Naive thymus-derived CD4-positive, alpha-beta T cell (primary cell): Measurements from ENCODE around the gene LMBR1. TPM values are rescaled to one million over a fixed set of nuclear protein-coding genes. Genes with fewer than 3 reads are reported as not detected.
A peak's percentile ranks its signal among the peaks of the same experiment; 100 is the strongest.

Source experiments
- ATAC-seq: fragments of 150-1000 bp; cut with Tn5 transposase; 2 replicates; pipeline ENCODE4 v1.10.0; 2021; ENCODE audit warnings: mild to moderate bottlenecking, moderate library complexity
- CTCF ChIA-PET: fragments of 350-600 bp; sonication (Branson Sonifier 250); formaldehyde crosslinking; loops from one replicate; lab custom pipeline; 2021; ENCODE audit warnings: antibody characterized with exemption; lab: Charles Lee
- POLR2A ChIA-PET: fragments of 350-600 bp; sonication (Branson Sonifier 250); formaldehyde crosslinking; loops from one replicate; lab custom pipeline; 2021; ENCODE audit warnings: antibody characterized with exemption, inconsistent platforms; lab: Charles Lee
- DNase-seq, 9 donors: peaks; one replicate each; pipeline versions ENCODE4 v3.0.0 to v3.0.0-alpha.2; 2020 to 2022; ENCODE audit warnings: mixed read lengths in 1 of 9
- H3K27ac ChIP-seq: one replicate; pipeline ENCODE4 v1.7.0; 2013; ENCODE audit warnings: mild to moderate bottlenecking, low read depth, low read length, moderate library complexity
- H3K27me3 ChIP-seq, 2 donors: one replicate each; pipeline ENCODE4 v1.7.0; 2013; ENCODE audit warnings: low read length in 2 of 2, mild to moderate bottlenecking in 2 of 2, moderate library complexity in 2 of 2; ENCODE audit not compliant: control insufficient read depth in 2 of 2, insufficient read depth in 2 of 2
- H3K36me3 ChIP-seq, 3 experiments: 1 replicate in 2 of 3; 2 replicates in 1 of 3; pipeline ENCODE4 v1.7.0; 2013; ENCODE audit warnings: low read length in 3 of 3, mild to moderate bottlenecking in 3 of 3, moderate library complexity in 1 of 3; ENCODE audit not compliant: insufficient read depth in 3 of 3, control insufficient read depth in 2 of 3
- H3K4me1 ChIP-seq, 2 donors: one replicate each; pipeline ENCODE4 v1.7.0; 2013; ENCODE audit warnings: low read length in 2 of 2, mild to moderate bottlenecking in 2 of 2, moderate library complexity in 1 of 2; ENCODE audit not compliant: control insufficient read depth in 2 of 2, insufficient read depth in 2 of 2
- H3K4me3 ChIP-seq: 2 replicates; pipeline ENCODE4 v1.7.0; 2013; ENCODE audit warnings: mild to moderate bottlenecking, low read length
- H3K9me3 ChIP-seq, 3 experiments: 1 replicate in 2 of 3; 2 replicates in 1 of 3; pipeline ENCODE4 v1.7.0; 2013; ENCODE audit warnings: low read length in 3 of 3; ENCODE audit not compliant: control insufficient read depth in 2 of 3
- H3K27ac Mint-ChIP-seq, 9 donors: one replicate each; pipeline ENCODE4 v1.8.0; 2020 to 2022; ENCODE audit warnings: mixed read lengths in 9 of 9, mild to moderate bottlenecking in 8 of 9, moderate library complexity in 5 of 9, inconsistent platforms in 2 of 9
- H3K27me3 Mint-ChIP-seq, 5 donors: one replicate each; pipeline ENCODE4 v1.8.0; 2021 to 2022; ENCODE audit warnings: mixed read lengths in 5 of 5, mild to moderate bottlenecking in 1 of 5
- H3K36me3 Mint-ChIP-seq, 5 donors: one replicate each; pipeline ENCODE4 v1.8.0; 2020 to 2022; ENCODE audit warnings: mixed read lengths in 5 of 5, mild to moderate bottlenecking in 3 of 5, inconsistent platforms in 1 of 5
- H3K4me1 Mint-ChIP-seq, 7 donors: one replicate each; pipeline ENCODE4 v1.8.0; 2020 to 2022; ENCODE audit warnings: mixed read lengths in 7 of 7, mild to moderate bottlenecking in 3 of 7, inconsistent platforms in 1 of 7
- H3K4me3 Mint-ChIP-seq, 10 donors: one replicate each; pipeline ENCODE4 v1.8.0; 2020 to 2022; ENCODE audit warnings: mild to moderate bottlenecking in 10 of 10, mixed read lengths in 10 of 10, moderate library complexity in 6 of 10, inconsistent platforms in 2 of 10
- H3K9me3 Mint-ChIP-seq, 11 donors: one replicate each; pipeline ENCODE4 v1.8.0; 2020 to 2022; ENCODE audit warnings: mixed read lengths in 11 of 11, mild to moderate bottlenecking in 4 of 11, inconsistent platforms in 1 of 11, moderate library complexity in 1 of 11
- intact Hi-C, 2 donors: fragments of 100-400 bp; cut with micrococcal nuclease; formaldehyde crosslinking; loops; one replicate each; pipeline ENCODE4 v1.15.1; 2023
- polyA plus RNA-seq, 2 donors: library from polyadenylated mRNA; unstranded; fragments of 300-500 nt; fragmentation: Illumina TruSeq; gene quantifications; one replicate each; pipeline ENCODE4 v1.2.3, GENCODE V29; 2021
- total RNA-seq, 6 experiments: library from RNA in 5 of 6; stranded (reverse) in 5 of 6; gene quantifications; 1 replicate in 5 of 6; 2 replicates in 1 of 6; pipeline ENCODE4 v1.2.3 and lab custom pipeline; 2021 to 2026

LMBR1 gene
- total and polyA plus RNA-seq, 7 experiments from 2014 or later, result 34.5 to 101 (median 63.3) TPM

DNA sequence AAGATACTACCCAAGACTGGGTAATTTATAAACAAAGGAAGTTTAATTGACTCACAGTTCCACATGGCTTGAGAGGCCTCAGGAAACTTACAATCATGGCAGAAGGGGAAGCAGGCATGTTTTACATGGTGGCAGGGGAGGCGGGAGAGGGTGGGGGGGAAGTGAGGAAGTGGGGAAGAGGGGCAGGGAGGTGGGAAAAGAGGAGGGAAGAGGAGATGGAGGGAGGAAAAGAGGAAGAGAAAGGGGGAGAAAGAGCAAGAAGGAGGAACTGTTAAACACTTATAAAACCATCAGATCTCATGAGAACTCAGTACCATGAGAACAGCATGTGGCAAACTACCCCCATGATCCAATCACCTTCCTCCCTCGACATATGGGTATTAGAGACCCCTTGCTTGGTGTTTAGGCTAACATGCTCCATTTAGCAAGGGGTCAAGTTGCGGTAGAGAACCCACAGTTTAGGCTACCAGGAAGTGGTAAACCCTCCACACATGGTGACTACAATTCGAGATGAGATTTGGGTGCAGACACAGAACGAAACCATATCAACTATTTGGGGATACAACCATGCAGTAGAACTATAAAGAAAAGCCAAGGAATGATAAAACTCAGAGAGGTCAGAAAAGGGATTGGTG lies 3.5 kb upstream of the LMBR1 start:
- ChIA-PET CTCF (interaction anchor here (0.9 kb wide), 1 partner anchor 52 kb away, joined by 4 read pairs; no protein-coding TSS in a partner anchor), POLR2A (no interaction called here)
- no peak for DNase-seq
- Histone ChIP-seq H3K9me3 (no peaks in the 10 kb centered on the region), H3K4me1 (peaks cover 7% of the 10 kb centered on the region in 2 donors), H3K27me3 (no peaks in the 10 kb centered on the region), H3K4me3 (no peak overlapping the region), H3K27ac (no peak overlapping the region), H3K36me3 (no peaks in the 10 kb centered on the region)
- Mint-ChIP-seq H3K9me3 (no peaks in the 10 kb centered on the region), H3K4me1 (peaks cover 5 to 37% (median 21%) of the 10 kb centered on the region in 7 donors), H3K27ac (no peak overlapping the region), H3K36me3 (no peaks in the 10 kb centered on the region), H3K27me3 (peaks cover 0 to 4% (median 0%) of the 10 kb centered on the region in 5 donors), H3K4me3 (no peak overlapping the region)
- ATAC-seq, result no peak
- intact Hi-C loops, result loop anchor here (10.0 kb wide), 3 partner anchors 282 to 1808 kb away; partner anchors contain the start of gene NCAPG2 (in 1 of the 2)

DNA sequence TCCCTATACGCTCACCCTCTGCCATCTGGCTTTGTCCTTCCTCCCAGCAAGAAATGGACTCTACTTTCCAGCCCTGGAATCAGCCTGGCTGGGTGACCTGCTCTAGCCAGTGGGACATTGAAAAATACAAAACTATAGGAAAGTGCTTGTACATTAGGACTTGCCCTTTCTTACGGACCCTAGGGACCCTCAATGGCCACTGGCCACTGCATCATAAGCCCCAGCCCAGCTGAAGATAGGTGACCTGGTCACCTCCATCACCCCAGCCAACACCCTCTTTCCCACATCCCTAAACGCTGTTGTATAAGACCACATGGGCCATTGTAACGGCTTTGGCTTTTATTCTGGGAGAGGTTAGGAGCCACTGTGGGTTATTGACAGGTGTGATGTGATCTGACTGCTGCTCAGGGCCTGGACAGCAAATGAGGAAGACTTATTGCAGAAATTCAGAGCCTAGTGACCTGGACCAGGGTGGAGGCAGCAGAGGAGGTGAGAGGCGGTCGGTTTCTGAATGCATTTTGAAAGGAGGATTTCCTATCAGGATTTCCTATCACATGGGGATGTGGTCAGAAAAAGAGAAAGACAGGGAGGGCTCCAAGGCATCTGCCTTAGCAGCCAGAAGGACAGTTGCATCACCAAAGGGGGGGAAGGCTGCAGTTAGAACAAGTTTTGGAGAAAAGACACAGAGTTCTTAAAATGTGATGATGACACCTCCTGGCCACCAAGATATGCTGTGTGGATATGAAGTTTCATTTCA lies 2.2 kb upstream of the LMBR1 start:
- H3K36me3 Mint-ChIP-seq, result no peaks in the 10 kb centered on the region
- Histone ChIP-seq H3K9me3 (no peaks in the 10 kb centered on the region), H3K4me3 (no peak overlapping the region), H3K27me3 (no peaks in the 10 kb centered on the region), H3K4me1 (peaks cover 7 to 11% of the 10 kb centered on the region in 2 donors), H3K27ac (no peak overlapping the region), H3K36me3 (no peaks in the 10 kb centered on the region)
- H3K9me3 Mint-ChIP-seq, result no peaks in the 10 kb centered on the region
- peak overlapping the region in 7 of 10 donors; percentile 18 to 93 (median 64) for H3K4me3 Mint-ChIP-seq
- ChIA-PET CTCF (no interaction called here), POLR2A (no interaction called here)
- no peak for ATAC-seq
- H3K27ac Mint-ChIP-seq, result peak overlapping the region in 6 of 9 donors; percentile 13 to 60 (median 28)
- intact Hi-C loops, result loop anchor here (10.0 kb wide), 3 partner anchors 280 to 1810 kb away; partner anchors contain the start of gene NCAPG2 (in 1 of the 2)
- peaks cover 0 to under 1% (median 0%) of the 10 kb centered on the region in 5 donors for H3K27me3 Mint-ChIP-seq
- no peak for DNase-seq
- peaks cover 11 to 44% (median 31%) of the 10 kb centered on the region in 7 donors for H3K4me1 Mint-ChIP-seq

DNA sequence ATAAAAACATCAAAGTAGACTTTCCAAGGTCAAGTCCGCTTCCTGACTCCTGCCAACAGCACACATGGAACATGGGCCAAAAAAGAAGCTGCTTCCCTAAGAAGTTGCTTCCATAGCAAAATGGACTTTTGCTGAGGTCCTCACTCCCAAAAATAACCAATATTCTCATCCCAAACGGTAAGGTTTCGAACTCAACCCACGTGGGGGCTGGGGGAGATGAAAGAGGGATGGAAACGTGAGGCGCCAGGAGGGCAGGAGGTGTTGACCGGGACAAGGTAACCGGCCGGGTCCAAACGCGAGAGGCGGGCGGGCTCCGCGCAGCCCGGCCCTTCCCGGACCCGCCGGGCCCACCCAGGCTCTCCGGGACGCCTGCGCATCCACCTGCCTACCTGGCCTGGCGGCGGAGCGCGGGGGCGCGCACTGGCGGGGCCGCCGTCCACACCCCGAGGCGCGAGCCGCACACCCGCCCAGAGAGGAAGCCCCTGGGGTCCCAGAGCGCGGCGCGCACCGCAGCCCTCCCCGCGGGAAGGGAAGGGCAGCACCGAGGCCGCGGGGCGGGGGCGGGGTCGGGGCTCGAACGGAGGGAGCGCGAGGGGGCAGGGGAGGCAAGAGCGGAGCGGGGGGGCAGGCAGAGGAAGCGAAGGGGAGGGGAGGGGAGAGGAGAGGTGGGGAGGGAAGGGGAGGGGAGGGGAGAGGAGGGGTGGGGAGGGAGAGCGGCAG lies 742 bp downstream of the LMBR1 start:
- ChIA-PET CTCF (no interaction called here), POLR2A (interaction anchor here (1.0 kb wide), 1 partner anchor 1596 kb away, joined by 3 read pairs; no protein-coding TSS in a partner anchor)
- ATAC-seq (peak; percentile 33), DNase-seq (peak; percentile 41 to 77 (median 63))
- H3K4me3 Mint-ChIP-seq, result peak overlapping the region; percentile 82 to 96 (median 92)
- no peaks in the 10 kb centered on the region for H3K36me3 ChIP-seq
- H3K4me3 ChIP-seq, result peak overlapping the region; percentile 91
- H3K27me3 ChIP-seq, result no peaks in the 10 kb centered on the region
- no peaks in the 10 kb centered on the region for H3K9me3 ChIP-seq
- no peaks in the 10 kb centered on the region for H3K9me3 Mint-ChIP-seq
- H3K27ac ChIP-seq, result peak overlapping the region; percentile 91
- H3K36me3 Mint-ChIP-seq, result peaks cover 0 to 11% (median 5%) of the 10 kb centered on the region in 5 donors
- H3K27ac Mint-ChIP-seq, result peak overlapping the region; percentile 71 to 95 (median 88)
- intact Hi-C loops, result loop anchor here (2.0 to 10.0 kb wide), 10 partner anchors 15 to 1965 kb away; partner anchors contain the start of genes DNAJB6 (in 1 of the 2), DYNC2I1 (in 1 of the 2), NCAPG2 (in 1 of the 2) and PAXIP1 (in 1 of the 2)
- no peaks in the 10 kb centered on the region for H3K27me3 Mint-ChIP-seq
- peaks cover 7 to 11% of the 10 kb centered on the region in 2 donors for H3K4me1 ChIP-seq
- peaks cover 25 to 58% (median 48%) of the 10 kb centered on the region in 7 donors for H3K4me1 Mint-ChIP-seq

DNA sequence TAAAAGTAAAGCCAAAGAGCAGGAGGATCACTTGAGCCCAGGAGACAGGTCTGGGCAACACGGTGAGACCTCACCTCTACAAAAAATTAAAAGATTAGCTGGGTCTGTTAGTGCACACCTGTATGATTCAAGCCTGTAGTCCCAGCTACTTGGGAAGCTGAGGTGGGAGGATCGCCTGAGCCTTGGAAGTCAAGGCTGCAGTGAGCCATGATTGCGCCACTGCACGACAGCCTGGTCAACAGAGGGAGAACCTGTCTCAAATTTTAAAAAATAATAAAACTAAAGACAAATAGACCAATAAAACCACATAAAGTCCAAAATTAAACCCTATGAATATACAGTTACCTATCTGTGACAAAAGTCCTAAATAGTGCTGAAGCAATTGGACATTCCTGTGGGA lies 3.2 kb downstream of the LMBR1 start:
- Histone ChIP-seq H3K4me1 (peaks cover 7 to 11% of the 10 kb centered on the region in 2 donors), H3K27me3 (no peaks in the 10 kb centered on the region), H3K4me3 (no peak overlapping the region), H3K9me3 (no peaks in the 10 kb centered on the region), H3K36me3 (no peaks in the 10 kb centered on the region), H3K27ac (no peak overlapping the region)
- H3K36me3 Mint-ChIP-seq, result peaks cover 0 to 15% (median 5%) of the 10 kb centered on the region in 5 donors
- H3K4me1 Mint-ChIP-seq, result peaks cover 24 to 54% (median 49%) of the 10 kb centered on the region in 7 donors
- intact Hi-C loops, result loop anchor here (5.0 to 10.0 kb wide), 6 partner anchors 62 to 1968 kb away; partner anchors contain the start of genes DNAJB6 (in 1 of the 2), DYNC2I1 (in 1 of the 2) and NCAPG2 (in 1 of the 2)
- H3K27me3 Mint-ChIP-seq, result no peaks in the 10 kb centered on the region
- ChIA-PET POLR2A (interaction anchor here (0.7 kb wide), 1 partner anchor 253 kb away, joined by 3 read pairs; no protein-coding TSS in a partner anchor), CTCF (no interaction called here)
- ATAC-seq, result no peak
- peak overlapping the region in 2 of 9 donors; percentile 18 to 68 for H3K27ac Mint-ChIP-seq
- H3K4me3 Mint-ChIP-seq, result peak overlapping the region in 2 of 10 donors; percentile 40 to 67
- no peak for DNase-seq
- no peaks in the 10 kb centered on the region for H3K9me3 Mint-ChIP-seq

DNA sequence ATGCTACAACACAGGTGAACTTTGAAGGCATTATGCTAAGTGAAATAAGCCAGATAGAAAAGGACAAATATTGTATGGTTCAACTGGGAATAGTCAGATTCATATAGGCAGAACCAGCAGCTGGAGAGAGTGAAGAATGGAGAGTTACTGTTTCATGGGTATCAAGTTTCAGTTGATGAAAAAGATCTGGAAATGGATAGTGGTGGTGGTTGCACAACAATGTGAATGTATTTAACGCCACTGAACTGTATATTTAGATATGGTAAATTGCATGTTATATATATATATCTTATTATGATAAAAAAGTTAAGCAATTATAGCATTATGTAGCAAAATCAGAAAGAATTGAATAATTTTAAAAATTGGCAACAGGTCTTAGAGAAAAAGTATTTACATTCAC lies 3.9 kb downstream of the LMBR1 start:
- intact Hi-C loops, result no loop called here
- H3K9me3 ChIP-seq, result no peaks in the 10 kb centered on the region
- H3K27me3 Mint-ChIP-seq, result no peaks in the 10 kb centered on the region
- POLR2A ChIA-PET, result interaction anchor here (0.7 kb wide), 1 partner anchor 252 kb away, joined by 3 read pairs; no protein-coding TSS in a partner anchor
- H3K4me1 ChIP-seq, result peaks cover 7 to 11% of the 10 kb centered on the region in 2 donors
- peak overlapping the region in 2 of 9 donors; percentile 28 to 48 for H3K27ac Mint-ChIP-seq
- no peak overlapping the region for H3K27ac ChIP-seq
- peaks cover 26 to 55% (median 51%) of the 10 kb centered on the region in 7 donors for H3K4me1 Mint-ChIP-seq
- DNase-seq, result no peak
- ATAC-seq, result no peak
- no peak overlapping the region for H3K4me3 ChIP-seq
- peak overlapping the region in 1 of 10 donors; percentile 10 for H3K4me3 Mint-ChIP-seq
- CTCF ChIA-PET, result no interaction called here
- H3K36me3 ChIP-seq, result no peaks in the 10 kb centered on the region
- H3K27me3 ChIP-seq, result no peaks in the 10 kb centered on the region
- peaks cover 0 to 22% (median 6%) of the 10 kb centered on the region in 5 donors for H3K36me3 Mint-ChIP-seq
- H3K9me3 Mint-ChIP-seq, result no peaks in the 10 kb centered on the region
